ENCODE results near the gene WNT11. TPM values are rescaled to one million over a fixed set of nuclear protein-coding genes. Genes with fewer than 3 reads are reported as not detected.

Gene WNT11
- polyA plus RNA-seq, 1 of the 3 experiments (the other 2 are of a cell fraction): 0.43 TPM

- no peaks in the 10 kb centered on the region for H3K36me3 ChIP-seq (replicated peaks in 1 of 2; ENCODE audit: control insufficient read depth in 1 of 2, insufficient read depth in 2 of 2, low read length in 1 of 2)
- DNase-seq: peak; percentile 76
- no peaks in the 10 kb centered on the region for H3K9me2 ChIP-seq
- H3K9ac ChIP-seq: no peak overlapping the region
- ChIA-PET POLR2A (interaction anchor here (1.4 kb wide), 1 partner anchor 9 kb away, joined by 3 read pairs; no protein-coding TSS in a partner anchor), CTCF (interaction anchor here (0.8 to 2.9 kb wide), 4 partner anchors 22 to 287 kb away, joined by 3 to 20 read pairs (median 4); no protein-coding TSS in a partner anchor)
- H2AFZ ChIP-seq (ENCODE audit: low read depth): no peak overlapping the region
- no peaks in the 10 kb centered on the region for H3K9me3 ChIP-seq
- TF ChIP-seq, protein P1, sequence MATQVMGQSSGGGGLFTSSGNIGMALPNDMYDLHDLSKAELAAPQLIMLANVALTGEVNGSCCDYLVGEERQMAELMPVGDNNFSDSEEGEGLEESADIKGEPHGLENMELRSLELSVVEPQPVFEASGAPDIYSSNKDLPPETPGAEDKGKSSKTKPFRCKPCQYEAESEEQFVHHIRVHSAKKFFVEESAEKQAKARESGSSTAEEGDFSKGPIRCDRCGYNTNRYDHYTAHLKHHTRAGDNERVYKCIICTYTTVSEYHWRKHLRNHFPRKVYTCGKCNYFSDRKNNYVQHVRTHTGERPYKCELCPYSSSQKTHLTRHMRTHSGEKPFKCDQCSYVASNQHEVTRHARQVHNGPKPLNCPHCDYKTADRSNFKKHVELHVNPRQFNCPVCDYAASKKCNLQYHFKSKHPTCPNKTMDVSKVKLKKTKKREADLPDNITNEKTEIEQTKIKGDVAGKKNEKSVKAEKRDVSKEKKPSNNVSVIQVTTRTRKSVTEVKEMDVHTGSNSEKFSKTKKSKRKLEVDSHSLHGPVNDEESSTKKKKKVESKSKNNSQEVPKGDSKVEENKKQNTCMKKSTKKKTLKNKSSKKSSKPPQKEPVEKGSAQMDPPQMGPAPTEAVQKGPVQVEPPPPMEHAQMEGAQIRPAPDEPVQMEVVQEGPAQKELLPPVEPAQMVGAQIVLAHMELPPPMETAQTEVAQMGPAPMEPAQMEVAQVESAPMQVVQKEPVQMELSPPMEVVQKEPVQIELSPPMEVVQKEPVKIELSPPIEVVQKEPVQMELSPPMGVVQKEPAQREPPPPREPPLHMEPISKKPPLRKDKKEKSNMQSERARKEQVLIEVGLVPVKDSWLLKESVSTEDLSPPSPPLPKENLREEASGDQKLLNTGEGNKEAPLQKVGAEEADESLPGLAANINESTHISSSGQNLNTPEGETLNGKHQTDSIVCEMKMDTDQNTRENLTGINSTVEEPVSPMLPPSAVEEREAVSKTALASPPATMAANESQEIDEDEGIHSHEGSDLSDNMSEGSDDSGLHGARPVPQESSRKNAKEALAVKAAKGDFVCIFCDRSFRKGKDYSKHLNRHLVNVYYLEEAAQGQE (IDR thresholded peaks at IDR 0.05; ENCODE audit: low read depth, low read length): no peak
- no peak for TF ChIP-seq TEAD4 (IDR thresholded peaks at IDR 0.05; ENCODE audit: borderline replicate concordance, insufficient read depth)
- H4K20me1 ChIP-seq (ENCODE audit: insufficient read depth): no peaks in the 10 kb centered on the region
- peak overlapping the region in 1 of 2 experiments; percentile 14; a peak in 1 of 4 replicates for H3K27ac ChIP-seq (ENCODE audit: low read depth in 2 of 2, low read length in 1 of 2)
- WGBS (ENCODE audit: low lambda C conversion rate): 79% methylated on average over 12 of the region's 15 CpGs
- H3F3A ChIP-seq (replicated peaks; ENCODE audit: insufficient read depth): no peaks in the 10 kb centered on the region
- no peak overlapping the region for H3K4me2 ChIP-seq
- no peak overlapping the region for H3K4me3 ChIP-seq (ENCODE audit: low read depth in 2 of 2, low read length in 1 of 2)
- no peaks in the 10 kb centered on the region for H3K27me3 ChIP-seq (ENCODE audit: insufficient read depth)
- peaks cover 0 to 33% of the 10 kb centered on the region in 2 experiments; a peak in 1 of 4 replicates for H3K4me1 ChIP-seq (ENCODE audit: control insufficient read depth in 1 of 2, insufficient read depth in 2 of 2, low read depth in 1 of 2, low read length in 1 of 2)
- no peaks in the 10 kb centered on the region for H3K79me2 ChIP-seq (ENCODE audit: insufficient read depth)
These were observed 20.3 kb downstream of the WNT11 start for GRCh38 chr11:76185931-76186401.

DNA sequence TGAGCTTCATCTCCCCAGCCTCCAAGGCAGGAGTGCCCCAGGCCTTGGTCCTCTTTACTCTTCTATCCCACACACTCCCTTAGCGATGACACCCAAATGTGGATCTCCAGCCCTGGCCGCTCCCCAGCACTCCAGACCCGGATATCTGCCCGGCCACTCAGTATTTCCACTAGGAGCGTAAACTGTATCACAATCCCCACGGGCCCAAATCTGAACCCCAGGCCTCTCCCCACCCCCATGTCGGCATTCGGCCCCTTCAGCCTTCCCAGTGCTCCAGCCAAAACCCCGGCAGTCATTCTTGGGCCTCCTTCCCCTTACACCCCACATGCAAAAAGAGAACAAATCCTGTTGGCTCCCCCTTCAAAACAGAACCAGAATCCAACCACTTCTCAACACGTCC, 20.8 kb downstream of the WNT11 start:
- H3K4me1 ChIP-seq (ENCODE audit: control insufficient read depth in 1 of 2, insufficient read depth in 2 of 2, low read depth in 1 of 2, low read length in 1 of 2): peaks cover 0 to 32% of the 10 kb centered on the region in 2 experiments; a peak in 1 of 4 replicates
- no peaks in the 10 kb centered on the region for H4K20me1 ChIP-seq (ENCODE audit: insufficient read depth)
- H3F3A ChIP-seq (replicated peaks; ENCODE audit: insufficient read depth): no peaks in the 10 kb centered on the region
- H2AFZ ChIP-seq (ENCODE audit: low read depth): no peak overlapping the region
- TF ChIP-seq, protein P2, sequence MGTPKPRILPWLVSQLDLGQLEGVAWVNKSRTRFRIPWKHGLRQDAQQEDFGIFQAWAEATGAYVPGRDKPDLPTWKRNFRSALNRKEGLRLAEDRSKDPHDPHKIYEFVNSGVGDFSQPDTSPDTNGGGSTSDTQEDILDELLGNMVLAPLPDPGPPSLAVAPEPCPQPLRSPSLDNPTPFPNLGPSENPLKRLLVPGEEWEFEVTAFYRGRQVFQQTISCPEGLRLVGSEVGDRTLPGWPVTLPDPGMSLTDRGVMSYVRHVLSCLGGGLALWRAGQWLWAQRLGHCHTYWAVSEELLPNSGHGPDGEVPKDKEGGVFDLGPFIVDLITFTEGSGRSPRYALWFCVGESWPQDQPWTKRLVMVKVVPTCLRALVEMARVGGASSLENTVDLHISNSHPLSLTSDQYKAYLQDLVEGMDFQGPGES (IDR thresholded peaks at IDR 0.05; ENCODE audit: low read depth, low read length): no peak
- no peak for TF ChIP-seq CHD2 (IDR thresholded peaks at IDR 0.05; ENCODE audit: low read length, partially characterized antibody)
- no peak for TF ChIP-seq SMC3 (IDR thresholded peaks at IDR 0.05; ENCODE audit: low read depth, low read length)
- no peak for TF ChIP-seq TEAD4 (IDR thresholded peaks at IDR 0.05; ENCODE audit: borderline replicate concordance, insufficient read depth)
- no peak for TF ChIP-seq MXI1 (IDR thresholded peaks at IDR 0.05; ENCODE audit: low read depth, low read length)
- no peak for TF ChIP-seq CTCF (IDR thresholded peaks at IDR 0.05)
- no peak for TF ChIP-seq ELF1 (IDR thresholded peaks at IDR 0.05)
- no peak for TF ChIP-seq FOSL2 (IDR thresholded peaks at IDR 0.05; ENCODE audit: borderline replicate concordance, low read depth)
- TF ChIP-seq, protein P1 (IDR thresholded peaks at IDR 0.05; ENCODE audit: low read depth, low read length): no peak
- no peak for TF ChIP-seq ZBTB33 (IDR thresholded peaks at IDR 0.05; ENCODE audit: borderline replicate concordance, low read depth)
- ChIA-PET POLR2A (interaction anchor here (1.4 kb wide), 1 partner anchor 9 kb away, joined by 3 read pairs; no protein-coding TSS in a partner anchor), CTCF (interaction anchor here (1.3 to 2.9 kb wide), 2 partner anchors 23 to 134 kb away, joined by 4 to 20 read pairs; no protein-coding TSS in a partner anchor)
- H3K9ac ChIP-seq: no peak overlapping the region
- H3K27ac ChIP-seq (ENCODE audit: low read depth in 2 of 2, low read length in 1 of 2): no peak overlapping the region; a peak in 1 of 4 replicates
- H3K79me2 ChIP-seq (ENCODE audit: insufficient read depth): no peaks in the 10 kb centered on the region
- no peaks in the 10 kb centered on the region for H3K27me3 ChIP-seq (ENCODE audit: insufficient read depth)
- no peaks in the 10 kb centered on the region for H3K9me3 ChIP-seq
- WGBS (ENCODE audit: low lambda C conversion rate): 83% methylated on average over 10 of the region's 10 CpGs
- H3K4me3 ChIP-seq (ENCODE audit: low read depth in 2 of 2, low read length in 1 of 2): no peak overlapping the region
- no peak for DNase-seq
- H3K9me2 ChIP-seq: no peaks in the 10 kb centered on the region
- H3K4me2 ChIP-seq: no peak overlapping the region
- H3K36me3 ChIP-seq (replicated peaks in 1 of 2; ENCODE audit: control insufficient read depth in 1 of 2, insufficient read depth in 2 of 2, low read length in 1 of 2): no peaks in the 10 kb centered on the region
